Right hindlimb (tissue), 1 donor: ENCODE results near the gene EYS.
A peak's percentile ranks its signal among the peaks of the same experiment; 100 is the strongest.

ENCODE experiments used
- DNase-seq: peaks from one replicate; pipeline ENCODE4 v3.0.0-alpha.2; 2018

The EYS gene

DNA sequence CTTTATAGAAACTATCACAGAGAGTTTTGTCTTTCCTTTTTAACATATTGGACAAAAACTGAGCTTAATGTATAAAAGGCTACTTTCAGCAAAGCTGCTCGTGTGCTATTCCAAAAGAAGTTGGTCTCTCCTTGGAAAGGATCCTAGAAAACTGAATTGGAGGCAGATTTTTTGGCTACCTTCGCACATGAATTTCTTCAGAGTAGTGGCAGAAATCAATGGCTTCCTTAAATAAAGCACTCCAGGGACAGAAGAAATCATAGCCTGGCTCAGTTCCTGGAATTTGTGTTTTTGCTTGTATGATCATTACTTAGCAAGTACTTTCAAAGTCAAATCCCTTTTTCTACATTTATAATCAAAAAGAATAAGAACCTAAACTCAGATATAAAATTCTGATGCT lies 1291.1 kb downstream of the EYS start:
- peak; percentile 76 for DNase-seq

DNA sequence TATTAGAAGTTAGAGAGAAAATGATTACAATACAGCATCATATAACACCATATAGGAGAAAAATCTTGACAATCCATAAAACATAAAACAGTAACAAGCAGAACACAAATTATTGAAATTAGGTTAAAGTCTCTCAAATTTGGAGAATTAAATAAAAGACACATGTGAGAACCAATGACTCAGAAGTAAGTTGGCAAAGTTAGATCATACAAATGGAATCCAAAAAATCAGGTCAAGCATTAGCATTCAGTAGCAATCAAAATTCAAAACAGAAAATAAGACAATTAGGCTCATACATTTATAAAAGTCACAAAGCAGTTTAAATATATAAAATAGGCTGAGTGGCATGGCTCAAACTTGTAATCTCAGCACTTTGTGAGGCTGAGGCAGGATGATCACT lies 1295.8 kb downstream of the EYS start:
- no peak for DNase-seq

GRCh38 chr6:64409948-64410347 lies 1297.1 kb downstream of the EYS start:
- no peak for DNase-seq

- no peak for DNase-seq
These were observed 1302.6 kb downstream of the EYS start for GRCh38 chr6:64404396-64404795.

GRCh38 chr6:64383277-64383676 lies 1323.7 kb downstream of the EYS start:
- no peak for DNase-seq

DNA sequence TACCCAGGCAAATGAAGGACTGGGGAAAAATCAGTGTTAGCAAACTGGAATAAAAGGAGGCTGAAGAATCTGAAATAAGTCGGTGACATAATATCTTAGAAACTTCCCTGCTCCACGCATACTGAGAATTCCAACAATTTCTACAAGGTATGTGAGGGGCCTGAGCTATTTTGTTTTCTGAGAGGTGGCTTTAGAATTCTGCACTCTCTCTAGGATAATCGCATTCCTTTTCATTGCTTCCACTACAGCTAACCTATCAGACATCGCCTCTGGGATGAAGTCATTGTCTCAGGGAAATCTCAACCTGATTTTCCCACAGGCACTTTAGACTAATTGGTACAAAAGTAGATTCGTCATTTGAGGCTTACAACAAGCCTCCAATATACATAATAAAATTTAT lies 1330.6 kb downstream of the EYS start:
- no peak for DNase-seq

- no peak for DNase-seq
These were observed 1349.6 kb downstream of the EYS start for GRCh38 chr6:64357430-64357829.

DNA sequence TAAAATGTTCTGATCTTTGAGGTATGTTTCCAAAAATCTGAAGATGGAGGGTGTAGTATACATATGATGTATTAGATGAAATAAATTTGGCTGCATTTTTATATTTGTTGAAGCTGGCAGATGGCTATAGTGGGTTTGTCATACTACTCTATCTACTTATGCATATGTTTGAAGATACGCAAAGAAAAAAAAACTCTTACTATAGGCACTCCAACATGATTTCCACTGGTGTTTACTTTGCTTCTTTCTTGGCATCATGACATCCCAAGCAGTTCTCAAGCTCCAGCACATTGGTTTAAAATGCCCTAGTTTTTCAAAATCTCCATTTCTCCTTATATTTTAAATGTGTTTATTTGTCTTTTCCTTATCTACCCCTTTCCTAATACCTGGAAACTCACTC lies 1359.6 kb downstream of the EYS start:
- no peak for DNase-seq

- DNase-seq, result no peak
These were observed 1371.8 kb downstream of the EYS start for GRCh38 chr6:64335195-64335594.

DNA sequence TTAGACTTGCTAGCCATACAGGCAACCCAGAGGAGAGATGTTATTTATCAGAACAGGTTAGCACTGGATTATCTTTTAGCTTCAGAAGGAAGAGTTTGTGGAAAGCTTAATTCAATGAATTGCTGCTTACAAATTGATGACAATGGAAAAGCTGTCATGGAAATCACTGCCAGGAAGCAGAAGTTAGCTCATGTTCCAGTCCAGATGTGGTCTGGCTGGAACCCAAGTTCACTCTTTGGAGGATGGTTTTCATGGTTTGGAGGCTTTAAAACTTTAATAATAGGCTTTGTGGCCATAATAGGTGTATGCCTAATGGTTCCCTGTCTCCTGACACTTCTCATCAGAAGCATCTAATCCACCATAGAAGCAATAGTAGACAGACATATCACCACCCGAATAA lies 1372.4 kb downstream of the EYS start:
- no peak for DNase-seq

- peak; percentile 48 for DNase-seq
These were observed 1376.2 kb downstream of the EYS start for GRCh38 chr6:64330694-64331307.

DNA sequence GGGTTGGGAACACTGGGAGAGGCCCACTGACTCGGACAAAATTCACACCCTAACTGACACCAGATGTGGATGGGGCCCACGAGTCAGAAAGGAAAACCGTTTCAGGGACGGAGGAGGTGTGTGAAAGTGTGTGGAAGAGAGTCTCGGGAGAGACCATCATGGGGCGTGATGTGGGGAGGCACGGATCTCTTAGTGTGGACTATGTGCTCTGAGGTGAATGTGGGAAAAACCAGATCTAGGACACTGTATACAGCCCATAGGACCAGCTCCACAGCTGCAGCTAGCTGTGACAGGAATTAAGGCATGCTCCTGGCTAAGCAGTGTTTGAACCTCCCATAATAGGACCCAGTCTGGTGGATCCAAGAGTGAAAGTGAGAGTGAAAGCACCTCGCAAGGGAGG lies 1380.1 kb downstream of the EYS start:
- no peak for DNase-seq

DNA sequence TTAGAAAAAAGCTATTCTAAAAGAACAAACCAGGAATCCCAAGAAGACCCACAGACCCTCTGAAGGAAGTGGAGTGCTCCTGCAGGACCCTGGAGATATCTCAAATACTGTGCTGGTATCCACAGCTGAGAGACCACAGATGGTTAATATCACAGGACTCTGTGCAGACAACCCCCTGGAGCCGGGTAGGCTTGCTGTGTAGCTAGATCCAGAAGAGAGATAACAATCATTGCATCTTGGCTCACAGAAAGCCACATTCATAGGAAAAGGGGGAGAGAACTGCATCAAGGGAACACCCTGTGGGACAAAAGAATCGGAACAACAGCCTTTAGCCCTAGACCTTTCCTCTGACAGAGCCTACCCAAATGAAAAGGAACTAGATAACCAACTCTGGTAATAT lies 1381.9 kb downstream of the EYS start:
- no peak for DNase-seq

DNA sequence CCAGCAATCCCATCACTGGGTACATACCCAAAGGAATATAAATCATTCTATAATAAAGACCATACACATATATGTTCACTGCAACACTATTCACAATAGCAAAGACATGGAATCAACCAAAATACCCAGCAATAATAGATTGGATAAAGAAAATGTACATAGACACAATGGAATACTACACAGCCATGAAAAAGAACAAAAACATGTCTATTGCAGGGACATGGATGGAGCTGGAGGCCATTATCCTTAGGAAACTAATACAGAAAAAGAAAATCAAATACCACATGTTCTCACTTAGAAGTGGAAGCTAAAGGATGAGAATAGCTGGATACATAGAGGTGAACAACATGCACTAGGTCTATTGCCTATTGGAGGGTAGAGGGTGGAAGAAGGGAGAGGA lies 1396.8 kb downstream of the EYS start:
- no peak for DNase-seq

GRCh38 chr6:64301307-64302236 lies 1405.5 kb downstream of the EYS start:
- no peak for DNase-seq

- no peak for DNase-seq
These were observed 1407.8 kb downstream of the EYS start for GRCh38 chr6:64299176-64299575.

- no peak for DNase-seq
These were observed 1413.0 kb downstream of the EYS start for GRCh38 chr6:64294034-64294433.

DNA sequence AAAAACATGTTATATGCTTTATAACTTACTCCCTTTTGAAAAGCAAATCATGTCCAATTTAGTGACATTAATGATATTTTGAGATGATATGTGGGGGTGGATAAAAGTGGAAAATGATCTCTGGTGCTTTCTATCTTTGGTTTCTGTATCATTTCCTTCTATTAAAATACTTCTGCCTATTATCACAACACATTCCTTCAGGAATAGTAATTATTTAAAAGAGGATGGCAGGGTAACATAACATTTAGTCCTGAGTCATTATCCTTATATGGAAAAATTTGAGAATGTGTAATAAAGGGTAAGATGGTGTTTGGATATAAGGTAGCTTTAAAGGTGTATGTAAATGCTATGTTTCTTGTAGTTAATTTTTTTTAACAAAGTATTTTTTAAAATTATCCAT lies 1413.7 kb downstream of the EYS start:
- DNase-seq, result no peak

- DNase-seq, result no peak
These were observed 1416.2 kb downstream of the EYS start for GRCh38 chr6:64290867-64291266.

GRCh38 chr6:64289931-64290330 lies 1417.1 kb downstream of the EYS start:
- no peak for DNase-seq

DNA sequence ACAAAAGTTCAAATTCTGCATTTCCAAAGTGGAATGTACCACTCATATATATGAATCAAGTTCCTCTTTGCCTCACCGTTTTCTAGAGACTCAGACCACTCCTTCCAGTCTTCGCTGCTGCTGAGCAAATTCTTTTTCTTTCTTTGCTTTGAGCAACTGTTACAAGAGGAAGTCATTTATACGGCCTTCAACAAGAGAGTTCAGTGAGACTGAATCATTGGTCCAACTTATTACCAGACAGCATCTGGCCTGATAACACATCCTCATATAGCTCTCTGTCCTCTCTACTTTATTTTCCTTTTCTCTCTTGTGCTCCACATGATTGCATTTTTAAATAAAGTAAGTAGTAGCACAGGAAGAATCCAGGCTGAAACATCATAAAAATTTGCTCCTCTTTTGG lies 1418.7 kb downstream of the EYS start:
- DNase-seq, result no peak

- DNase-seq, result no peak
These were observed 1425.9 kb downstream of the EYS start for GRCh38 chr6:64281167-64281566.

DNA sequence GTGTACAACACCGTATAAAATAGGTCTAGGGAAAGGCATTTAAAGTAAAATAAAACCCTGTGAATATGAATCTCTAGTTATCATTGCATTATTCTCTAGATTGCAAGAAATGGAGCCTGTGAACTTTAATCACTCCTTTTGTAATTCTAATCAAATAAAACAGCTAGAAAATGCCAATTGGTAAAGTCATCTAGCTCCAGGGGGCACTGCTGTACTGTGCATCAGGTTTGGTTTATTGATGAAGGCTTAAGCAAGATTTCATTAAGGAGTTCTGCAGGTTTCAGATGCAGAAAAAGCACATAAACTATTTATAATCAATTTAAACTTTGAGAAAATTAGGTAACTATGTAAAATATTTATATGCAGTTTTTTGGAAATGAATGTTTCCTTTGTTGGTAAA lies 1426.5 kb downstream of the EYS start:
- DNase-seq, result peak; percentile 34

DNA sequence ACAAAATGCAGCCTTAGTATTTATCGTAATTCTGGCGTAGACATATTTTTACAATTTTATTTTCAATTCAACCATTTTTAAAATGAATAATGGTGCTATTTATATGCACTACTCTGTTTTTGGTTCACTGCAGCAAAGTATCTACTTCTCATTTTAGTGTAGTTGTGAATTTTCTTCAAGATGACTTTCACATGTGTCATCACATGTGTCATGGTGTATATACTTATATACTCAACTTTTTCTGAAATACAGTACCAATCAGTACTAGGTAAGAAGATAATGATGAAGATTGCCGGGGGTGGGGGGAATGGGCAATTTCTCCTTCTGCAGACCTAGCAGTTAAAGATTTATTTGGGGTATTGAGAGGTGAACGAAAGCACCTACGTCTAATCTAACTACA lies 1436.9 kb downstream of the EYS start:
- no peak for DNase-seq
